ENCODE results near the gene GET3. TPM values are rescaled to one million over a fixed set of nuclear protein-coding genes. Genes with fewer than 3 reads are reported as not detected.

The GET3 gene
- total and polyA plus RNA-seq, 2 of the 13 experiments (the other 11 are each of a cell fraction or from before 2014, with no cell fraction given), result 57.7 to 59.4 TPM

DNA sequence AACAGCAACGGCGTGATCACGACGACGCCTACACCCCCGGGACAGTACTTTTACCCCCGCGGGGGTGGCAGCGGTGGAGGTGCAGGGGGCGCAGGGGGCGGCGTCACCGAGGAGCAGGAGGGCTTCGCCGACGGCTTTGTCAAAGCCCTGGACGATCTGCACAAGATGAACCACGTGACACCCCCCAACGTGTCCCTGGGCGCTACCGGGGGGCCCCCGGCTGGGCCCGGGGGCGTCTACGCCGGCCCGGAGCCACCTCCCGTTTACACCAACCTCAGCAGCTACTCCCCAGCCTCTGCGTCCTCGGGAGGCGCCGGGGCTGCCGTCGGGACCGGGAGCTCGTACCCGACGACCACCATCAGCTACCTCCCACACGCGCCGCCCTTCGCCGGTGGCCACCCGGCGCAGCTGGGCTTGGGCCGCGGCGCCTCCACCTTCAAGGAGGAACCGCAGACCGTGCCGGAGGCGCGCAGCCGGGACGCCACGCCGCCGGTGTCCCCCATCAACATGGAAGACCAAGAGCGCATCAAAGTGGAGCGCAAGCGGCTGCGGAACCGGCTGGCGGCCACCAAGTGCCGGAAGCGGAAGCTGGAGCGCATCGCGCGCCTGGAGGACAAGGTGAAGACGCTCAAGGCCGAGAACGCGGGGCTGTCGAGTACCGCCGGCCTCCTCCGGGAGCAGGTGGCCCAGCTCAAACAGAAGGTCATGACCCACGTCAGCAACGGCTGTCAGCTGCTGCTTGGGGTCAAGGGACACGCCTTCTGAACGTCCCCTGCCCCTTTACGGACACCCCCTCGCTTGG, 55.0 kb downstream of the GET3 start (continued):
- TF ChIP-seq ZFP82 (CRISPR knock-in tag; IDR thresholded peaks at IDR 0.05; ENCODE audit: borderline replicate concordance) (0 out of 2 replicates have a peak, but pooled peaks have one; percentile 16), PRPF4 (IDR thresholded peaks at IDR 0.05; ENCODE audit: low read depth, low read length, poor library complexity, severe bottlenecking) (no peak), ZFP36 (IDR thresholded peaks at IDR 0.05; ENCODE audit: borderline replicate concordance, low read depth, low read length, partially characterized antibody) (no peak), HOXA5 (CRISPR knock-in tag; IDR thresholded peaks at IDR 0.05) (0 out of 2 replicates have a peak, but pooled peaks have one; percentile 6), NFYC (CRISPR knock-in tag; IDR thresholded peaks at IDR 0.05) (no peak), RBAK (CRISPR knock-in tag; IDR thresholded peaks at IDR 0.05) (no peak), ZC3H4 (CRISPR knock-in tag; IDR thresholded peaks at IDR 0.05; ENCODE audit: borderline replicate concordance) (no peak), ZNF790 (CRISPR knock-in tag; IDR thresholded peaks at IDR 0.05; ENCODE audit: borderline replicate concordance) (peak; percentile 89; the same call in 1 of the 2 replicates), DPF2 (CRISPR knock-in tag; IDR thresholded peaks at IDR 0.05; ENCODE audit: borderline replicate concordance, low read depth) (0 out of 2 replicates have a peak, but pooled peaks have one; percentile 6), ERF (CRISPR knock-in tag; IDR thresholded peaks at IDR 0.05) (peak; percentile 66), STAT5B (CRISPR knock-in tag; IDR thresholded peaks at IDR 0.05) (no peak), ZBTB38 (CRISPR knock-in tag; IDR thresholded peaks at IDR 0.05) (peak; percentile 62; the same call in 1 of the 2 replicates), ZNF724P (CRISPR knock-in tag; IDR thresholded peaks at IDR 0.05; ENCODE audit: borderline replicate concordance) (no peak), PAWR (CRISPR knock-in tag; IDR thresholded peaks at IDR 0.05; ENCODE audit: borderline replicate concordance) (no peak), ZNF816 (CRISPR knock-in tag; IDR thresholded peaks at IDR 0.05; ENCODE audit: borderline replicate concordance) (no peak; the same call in 1 of the 2 replicates), RFX1 (IDR thresholded peaks at IDR 0.05) (no peak), ZBTB21 (CRISPR knock-in tag; IDR thresholded peaks at IDR 0.05) (no peak)
- TF ChIP-seq, protein P1, sequence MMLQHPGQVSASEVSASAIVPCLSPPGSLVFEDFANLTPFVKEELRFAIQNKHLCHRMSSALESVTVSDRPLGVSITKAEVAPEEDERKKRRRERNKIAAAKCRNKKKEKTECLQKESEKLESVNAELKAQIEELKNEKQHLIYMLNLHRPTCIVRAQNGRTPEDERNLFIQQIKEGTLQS (CRISPR knock-in tag; IDR thresholded peaks at IDR 0.05), result no peak
- TF ChIP-seq, protein P2, sequence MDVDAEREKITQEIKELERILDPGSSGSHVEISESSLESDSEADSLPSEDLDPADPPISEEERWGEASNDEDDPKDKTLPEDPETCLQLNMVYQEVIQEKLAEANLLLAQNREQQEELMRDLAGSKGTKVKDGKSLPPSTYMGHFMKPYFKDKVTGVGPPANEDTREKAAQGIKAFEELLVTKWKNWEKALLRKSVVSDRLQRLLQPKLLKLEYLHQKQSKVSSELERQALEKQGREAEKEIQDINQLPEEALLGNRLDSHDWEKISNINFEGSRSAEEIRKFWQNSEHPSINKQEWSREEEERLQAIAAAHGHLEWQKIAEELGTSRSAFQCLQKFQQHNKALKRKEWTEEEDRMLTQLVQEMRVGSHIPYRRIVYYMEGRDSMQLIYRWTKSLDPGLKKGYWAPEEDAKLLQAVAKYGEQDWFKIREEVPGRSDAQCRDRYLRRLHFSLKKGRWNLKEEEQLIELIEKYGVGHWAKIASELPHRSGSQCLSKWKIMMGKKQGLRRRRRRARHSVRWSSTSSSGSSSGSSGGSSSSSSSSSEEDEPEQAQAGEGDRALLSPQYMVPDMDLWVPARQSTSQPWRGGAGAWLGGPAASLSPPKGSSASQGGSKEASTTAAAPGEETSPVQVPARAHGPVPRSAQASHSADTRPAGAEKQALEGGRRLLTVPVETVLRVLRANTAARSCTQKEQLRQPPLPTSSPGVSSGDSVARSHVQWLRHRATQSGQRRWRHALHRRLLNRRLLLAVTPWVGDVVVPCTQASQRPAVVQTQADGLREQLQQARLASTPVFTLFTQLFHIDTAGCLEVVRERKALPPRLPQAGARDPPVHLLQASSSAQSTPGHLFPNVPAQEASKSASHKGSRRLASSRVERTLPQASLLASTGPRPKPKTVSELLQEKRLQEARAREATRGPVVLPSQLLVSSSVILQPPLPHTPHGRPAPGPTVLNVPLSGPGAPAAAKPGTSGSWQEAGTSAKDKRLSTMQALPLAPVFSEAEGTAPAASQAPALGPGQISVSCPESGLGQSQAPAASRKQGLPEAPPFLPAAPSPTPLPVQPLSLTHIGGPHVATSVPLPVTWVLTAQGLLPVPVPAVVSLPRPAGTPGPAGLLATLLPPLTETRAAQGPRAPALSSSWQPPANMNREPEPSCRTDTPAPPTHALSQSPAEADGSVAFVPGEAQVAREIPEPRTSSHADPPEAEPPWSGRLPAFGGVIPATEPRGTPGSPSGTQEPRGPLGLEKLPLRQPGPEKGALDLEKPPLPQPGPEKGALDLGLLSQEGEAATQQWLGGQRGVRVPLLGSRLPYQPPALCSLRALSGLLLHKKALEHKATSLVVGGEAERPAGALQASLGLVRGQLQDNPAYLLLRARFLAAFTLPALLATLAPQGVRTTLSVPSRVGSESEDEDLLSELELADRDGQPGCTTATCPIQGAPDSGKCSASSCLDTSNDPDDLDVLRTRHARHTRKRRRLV (CRISPR knock-in tag; IDR thresholded peaks at IDR 0.05), result no peak
- TF ChIP-seq, protein P3, sequence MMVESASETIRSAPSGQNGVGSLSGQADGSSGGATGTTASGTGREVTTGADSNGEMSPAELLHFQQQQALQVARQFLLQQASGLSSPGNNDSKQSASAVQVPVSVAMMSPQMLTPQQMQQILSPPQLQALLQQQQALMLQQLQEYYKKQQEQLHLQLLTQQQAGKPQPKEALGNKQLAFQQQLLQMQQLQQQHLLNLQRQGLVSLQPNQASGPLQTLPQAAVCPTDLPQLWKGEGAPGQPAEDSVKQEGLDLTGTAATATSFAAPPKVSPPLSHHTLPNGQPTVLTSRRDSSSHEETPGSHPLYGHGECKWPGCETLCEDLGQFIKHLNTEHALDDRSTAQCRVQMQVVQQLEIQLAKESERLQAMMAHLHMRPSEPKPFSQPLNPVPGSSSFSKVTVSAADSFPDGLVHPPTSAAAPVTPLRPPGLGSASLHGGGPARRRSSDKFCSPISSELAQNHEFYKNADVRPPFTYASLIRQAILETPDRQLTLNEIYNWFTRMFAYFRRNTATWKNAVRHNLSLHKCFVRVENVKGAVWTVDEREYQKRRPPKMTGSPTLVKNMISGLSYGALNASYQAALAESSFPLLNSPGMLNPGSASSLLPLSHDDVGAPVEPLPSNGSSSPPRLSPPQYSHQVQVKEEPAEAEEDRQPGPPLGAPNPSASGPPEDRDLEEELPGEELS (CRISPR knock-in tag; IDR thresholded peaks at IDR 0.05), result peak; percentile 30; the same call in 1 of the 2 replicates
- TF ChIP-seq, protein P4, sequence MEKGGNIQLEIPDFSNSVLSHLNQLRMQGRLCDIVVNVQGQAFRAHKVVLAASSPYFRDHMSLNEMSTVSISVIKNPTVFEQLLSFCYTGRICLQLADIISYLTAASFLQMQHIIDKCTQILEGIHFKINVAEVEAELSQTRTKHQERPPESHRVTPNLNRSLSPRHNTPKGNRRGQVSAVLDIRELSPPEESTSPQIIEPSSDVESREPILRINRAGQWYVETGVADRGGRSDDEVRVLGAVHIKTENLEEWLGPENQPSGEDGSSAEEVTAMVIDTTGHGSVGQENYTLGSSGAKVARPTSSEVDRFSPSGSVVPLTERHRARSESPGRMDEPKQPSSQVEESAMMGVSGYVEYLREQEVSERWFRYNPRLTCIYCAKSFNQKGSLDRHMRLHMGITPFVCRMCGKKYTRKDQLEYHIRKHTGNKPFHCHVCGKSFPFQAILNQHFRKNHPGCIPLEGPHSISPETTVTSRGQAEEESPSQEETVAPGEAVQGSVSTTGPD (CRISPR knock-in tag; IDR thresholded peaks at IDR 0.05), result no peak

All from HepG2 (cell line).